ENCODE results near the gene VAT1L.

VAT1L gene

GRCh38 chr16:77869997-77870813, 81.8 kb downstream of the VAT1L start:
- ATAC-seq (ENCODE audit: insufficient read depth, low read depth) (no peak), DNase-seq (no peak)
- Histone ChIP-seq H3K36me3 (ENCODE audit: insufficient read depth, low read length) (no peaks in the 10 kb centered on the region), H3K27me3 (ENCODE audit: insufficient read depth, low read length, poor library complexity) (no peaks in the 10 kb centered on the region), H3K4me1 (ENCODE audit: insufficient read depth, low read length) (no peaks in the 10 kb centered on the region; the same call in 1 of the 2 replicates), H3K27ac (ENCODE audit: low read length) (no peak overlapping the region), H3K4me2 (ENCODE audit: insufficient read depth, low read length) (no peak overlapping the region), H2AFZ (ENCODE audit: low read depth, low read length) (no peak overlapping the region), H3K79me2 (ENCODE audit: insufficient read depth, low read length) (no peaks in the 10 kb centered on the region), H3K9me3 (ENCODE audit: insufficient read depth, low read length, severe bottlenecking) (no peaks in the 10 kb centered on the region), H3K4me3 (ENCODE audit: low read depth in 1 of 2, low read length in 2 of 2) (no peak overlapping the region), H4K20me1 (ENCODE audit: insufficient read depth, low read length) (no peaks in the 10 kb centered on the region), H3K9ac (ENCODE audit: low read depth, low read length) (no peak overlapping the region)
- TF ChIP-seq CTCF (IDR thresholded peaks at IDR 0.05; ENCODE audit: borderline replicate concordance, extremely low read depth, low read length, poor library complexity, severe bottlenecking) (no peak), EZH2 (IDR thresholded peaks at IDR 0.05; ENCODE audit: borderline replicate concordance, low read depth, low read length, severe bottlenecking) (no peak)

- Histone ChIP-seq H3K27me3 (ENCODE audit: insufficient read depth, low read length, poor library complexity) (peaks cover 4% of the 10 kb centered on the region), H2AFZ (ENCODE audit: low read depth, low read length) (no peak overlapping the region), H3K4me3 (ENCODE audit: low read depth in 1 of 2, low read length in 2 of 2) (no peak overlapping the region), H3K36me3 (ENCODE audit: insufficient read depth, low read length) (no peaks in the 10 kb centered on the region), H4K20me1 (ENCODE audit: insufficient read depth, low read length) (no peaks in the 10 kb centered on the region), H3K79me2 (ENCODE audit: insufficient read depth, low read length) (no peaks in the 10 kb centered on the region), H3K9ac (ENCODE audit: low read depth, low read length) (no peak overlapping the region), H3K27ac (ENCODE audit: low read length) (no peak overlapping the region), H3K4me1 (ENCODE audit: insufficient read depth, low read length) (no peaks in the 10 kb centered on the region; the same call in 1 of the 2 replicates), H3K9me3 (ENCODE audit: insufficient read depth, low read length, severe bottlenecking) (no peaks in the 10 kb centered on the region), H3K4me2 (ENCODE audit: insufficient read depth, low read length) (no peak overlapping the region)
- DNase-seq (no peak), ATAC-seq (ENCODE audit: insufficient read depth, low read depth) (no peak)
- TF ChIP-seq CTCF (IDR thresholded peaks at IDR 0.05; ENCODE audit: borderline replicate concordance, extremely low read depth, low read length, poor library complexity, severe bottlenecking) = no peak
- TF ChIP-seq EZH2 (IDR thresholded peaks at IDR 0.05; ENCODE audit: borderline replicate concordance, low read depth, low read length, severe bottlenecking) = no peak
These were observed 83.6 kb downstream of the VAT1L start for GRCh38 chr16:77871932-77872331.

- Histone ChIP-seq H3K36me3 (ENCODE audit: insufficient read depth, low read length) (no peaks in the 10 kb centered on the region), H4K20me1 (ENCODE audit: insufficient read depth, low read length) (no peaks in the 10 kb centered on the region), H3K9me3 (ENCODE audit: insufficient read depth, low read length, severe bottlenecking) (no peaks in the 10 kb centered on the region), H2AFZ (ENCODE audit: low read depth, low read length) (no peak overlapping the region), H3K27me3 (ENCODE audit: insufficient read depth, low read length, poor library complexity) (peaks cover 4% of the 10 kb centered on the region), H3K27ac (ENCODE audit: low read length) (no peak overlapping the region), H3K4me3 (ENCODE audit: low read depth in 1 of 2, low read length in 2 of 2) (no peak overlapping the region), H3K4me1 (ENCODE audit: insufficient read depth, low read length) (no peaks in the 10 kb centered on the region; the same call in 1 of the 2 replicates), H3K79me2 (ENCODE audit: insufficient read depth, low read length) (no peaks in the 10 kb centered on the region), H3K9ac (ENCODE audit: low read depth, low read length) (no peak overlapping the region), H3K4me2 (ENCODE audit: insufficient read depth, low read length) (no peak overlapping the region)
- TF ChIP-seq CTCF (IDR thresholded peaks at IDR 0.05; ENCODE audit: borderline replicate concordance, extremely low read depth, low read length, poor library complexity, severe bottlenecking) (no peak), EZH2 (IDR thresholded peaks at IDR 0.05; ENCODE audit: borderline replicate concordance, low read depth, low read length, severe bottlenecking) (no peak)
- ATAC-seq (ENCODE audit: insufficient read depth, low read depth) (no peak), DNase-seq (no peak)
These were observed 84.7 kb downstream of the VAT1L start for GRCh38 chr16:77873066-77873465.
